Epithelial cell of esophagus (primary cell): ENCODE results near the gene PIN4.
A peak's percentile ranks its signal among the peaks of the same experiment; 100 is the strongest.

Source experiments
- DNase-seq: peaks from one replicate; pipeline ENCODE4 v3.0.0; 2010; ENCODE audit warnings: low read depth
- H3K4me3 ChIP-seq: 2 replicates; pipeline ENCODE4 v1.5.1; 2011; ENCODE audit warnings: mild to moderate bottlenecking, low read length, control low read depth
- CTCF ChIP-seq: IDR thresholded peaks from 2 replicates; pipeline ENCODE4 v1.5.1; 2011; ENCODE audit warnings: low read depth, mild to moderate bottlenecking, low read length, control low read depth, inconsistent platforms; ENCODE audit not compliant: insufficient read depth; ENCODE audit errors: missing control alignments

PIN4 gene

GRCh38 chrX:72142094-72142793 lies 39.3 kb upstream of the PIN4 start:
- TF ChIP-seq CTCF: no peak
- no peak overlapping the region for H3K4me3 ChIP-seq
- no peak for DNase-seq

GRCh38 chrX:72142794-72143608 lies 38.6 kb upstream of the PIN4 start:
- no peak overlapping the region for H3K4me3 ChIP-seq
- no peak for TF ChIP-seq CTCF
- no peak for DNase-seq

- no peak for TF ChIP-seq CTCF
- no peak for DNase-seq
- H3K4me3 ChIP-seq: no peak overlapping the region
Measured at GRCh38 chrX:72143609-72143907, 38.0 kb upstream of the PIN4 start.

- H3K4me3 ChIP-seq: no peak overlapping the region
- DNase-seq: no peak
- no peak for TF ChIP-seq CTCF
Measured at GRCh38 chrX:72145181-72145580, 36.4 kb upstream of the PIN4 start.

GRCh38 chrX:72146527-72146926 lies 35.0 kb upstream of the PIN4 start:
- DNase-seq: no peak
- no peak for TF ChIP-seq CTCF
- no peak overlapping the region for H3K4me3 ChIP-seq

GRCh38 chrX:72158773-72159172 lies 22.8 kb upstream of the PIN4 start:
- no peak for DNase-seq
- TF ChIP-seq CTCF: no peak

GRCh38 chrX:72159769-72160168 lies 21.8 kb upstream of the PIN4 start:
- no peak overlapping the region for H3K4me3 ChIP-seq
- no peak for TF ChIP-seq CTCF
- peak; percentile 31 for DNase-seq

More at GRCh38 chrX:72158773-72159172, 22.8 kb upstream of the PIN4 start:
- no peak overlapping the region for H3K4me3 ChIP-seq
